GM12878 (cell line): ENCODE measurements around the gene C1orf21. TPM values are rescaled to one million over a fixed set of nuclear protein-coding genes. Genes with fewer than 3 reads are reported as not detected.
"Not testable (repeated sequence)": the region's sequence is repeated elsewhere in the genome, so short reads cannot be mapped to it uniquely, and the experiment has no call there.

Experiments
- ATAC-seq: fragments of 200-7000 bp; cut with Tn5 transposase; 3 replicates; pipeline ENCODE4 v1.9.1; 2020; ENCODE audit warnings: mild to moderate bottlenecking, moderate library complexity
- Bru-seq: library from RNA; stranded (reverse); fragments of 400-500 nt; gene quantifications from one replicate; lab custom pipeline; 2021; lab: Mats Ljungman, UMichigan
- BruChase-seq, 2 experiments: library from RNA; stranded (reverse); fragments of 400-500 nt; gene quantifications; one replicate each; lab custom pipeline; 2021; lab: Mats Ljungman, UMichigan
- BruUV-seq: library from RNA; stranded (reverse); fragments of 400-500 nt; replicated peaks from 2 replicates; lab custom pipeline; 2021; lab: Mats Ljungman, UMichigan
- CTCF ChIA-PET: fragments of 300-600 bp; sonication (Branson Sonifier 250); formaldehyde crosslinking; extraction: SDS; loops from one replicate; lab custom pipeline; 2021; ENCODE audit warnings: inconsistent platforms; lab: Yijun Ruan, JAX
- POLR2A ChIA-PET: fragments of 350-600 bp; formaldehyde crosslinking; extraction: SDS; loops from one replicate; lab custom pipeline; 2021; ENCODE audit warnings: inconsistent platforms; lab: Charles Lee
- RAD21 ChIA-PET: fragments of 300-600 bp; sonication (Branson Sonifier 250); formaldehyde crosslinking; loops from one replicate; lab custom pipeline; 2023; ENCODE audit warnings: antibody characterized with exemption; ENCODE audit not compliant: unreplicated experiment; lab: Charles Lee
- SMC1A ChIA-PET: fragments of 300-600 bp; sonication (Branson Sonifier 250); formaldehyde crosslinking; loops from one replicate; lab custom pipeline; 2023; ENCODE audit not compliant: unreplicated experiment, uncharacterized antibody; lab: Charles Lee
- DNase-seq: peaks from one replicate; pipeline ENCODE4 v3.0.0-alpha.2; 2011; ENCODE audit warnings: low read depth, low spot score
- FAIRE-seq: peaks from 3 replicates; lab custom pipeline; 2011; peaks lifted over from hg19 to GRCh38; lab: Jason Lieb, UNC
- H2AFZ ChIP-seq: 2 replicates; pipeline ENCODE4 v1.6.0; 2011; ENCODE audit warnings: low read depth, low read length, control low read depth; ENCODE audit not compliant: control insufficient read depth
- H3K27ac ChIP-seq: 2 replicates; pipeline ENCODE4 v1.5.1; 2011; ENCODE audit warnings: control low read depth; ENCODE audit not compliant: control insufficient read depth, insufficient read depth
- H3K27me3 ChIP-seq, 2 experiments: replicated peaks in 1 of 2; 2 replicates each; pipeline versions ENCODE4 v1.6.0 to v1.6.1; 2011; ENCODE audit warnings: low read length in 1 of 2; ENCODE audit not compliant: control insufficient read depth in 2 of 2, insufficient read depth in 2 of 2
- H3K36me3 ChIP-seq, 2 experiments: 2 replicates each; pipeline ENCODE4 v1.5.1; 2011; ENCODE audit warnings: low read length in 1 of 2; ENCODE audit not compliant: control insufficient read depth in 2 of 2, insufficient read depth in 2 of 2
- H3K4me1 ChIP-seq: 2 replicates; pipeline ENCODE4 v1.6.1; 2011; ENCODE audit warnings: mild to moderate bottlenecking, low read length, moderate library complexity, mixed read lengths; ENCODE audit not compliant: control insufficient read depth, insufficient read depth
- H3K4me2 ChIP-seq: 2 replicates; pipeline ENCODE4 v1.6.0; 2011; ENCODE audit warnings: control low read depth; ENCODE audit not compliant: control insufficient read depth, insufficient read depth
- H3K4me3 ChIP-seq: fragments of 200-600 bp; sonication (generic); 2 replicates; pipeline ENCODE4 v1.5.1; 2016
- H3K79me2 ChIP-seq: 2 replicates; pipeline ENCODE4 v1.6.0; 2011; ENCODE audit warnings: low read length; ENCODE audit not compliant: control insufficient read depth, insufficient read depth
- H3K9ac ChIP-seq: 2 replicates; pipeline ENCODE4 v1.8.0; 2011; ENCODE audit warnings: low read length, control low read depth, mixed read lengths; ENCODE audit not compliant: control insufficient read depth, insufficient read depth
- H3K9me3 ChIP-seq: replicated peaks from 3 replicates; pipeline ENCODE4 v1.5.1; 2011; ENCODE audit warnings: mild to moderate bottlenecking, low read length; ENCODE audit not compliant: control insufficient read depth, insufficient read depth
- H4K20me1 ChIP-seq: 2 replicates; pipeline ENCODE4 v1.6.0; 2011; ENCODE audit not compliant: control insufficient read depth, insufficient read depth
- BHLHE40 ChIP-seq, 2 experiments: fragments of 450-650 bp in 1 of 2; IDR thresholded peaks; 2 replicates each; pipeline ENCODE4 v1.6.1; 2011 to 2017; ENCODE audit warnings: low read depth in 2 of 2, borderline replicate concordance in 1 of 2, improper control_type of control experiment in 1 of 2, low read length in 1 of 2, mild to moderate bottlenecking in 1 of 2
- FOXK2 ChIP-seq: fragments of 450-650 bp; IDR thresholded peaks from 2 replicates; pipeline ENCODE4 v1.6.1; 2017; ENCODE audit warnings: mild to moderate bottlenecking, moderate library complexity
- HDAC6 ChIP-seq: fragments of 200-600 bp; sonication (generic); IDR thresholded peaks from one replicate; pipeline ENCODE4 v1.8.0; 2017; ENCODE audit warnings: antibody characterized with exemption; ENCODE audit not compliant: unreplicated experiment
- IKZF1 ChIP-seq: fragments of 450-650 bp; conservative IDR thresholded peaks from 2 replicates; pipeline ENCODE4 v1.6.1; 2017; ENCODE audit warnings: antibody characterized with exemption, mild to moderate bottlenecking
- PKNOX1 ChIP-seq: fragments of 450-650 bp; IDR thresholded peaks from 2 replicates; pipeline ENCODE4 v1.6.1; 2016; ENCODE audit warnings: mild to moderate bottlenecking
- POLR2A ChIP-seq: IDR thresholded peaks from 2 replicates; pipeline ENCODE4 v1.6.1; 2011; ENCODE audit warnings: low read depth, mild to moderate bottlenecking, low read length
- SPI1 ChIP-seq: IDR thresholded peaks from 2 replicates; pipeline ENCODE4 v1.6.1; 2011; ENCODE audit warnings: low read depth, mild to moderate bottlenecking, low read length, moderate library complexity, borderline replicate concordance; ENCODE audit not compliant: insufficient read depth
- WGBS: methylation state at CpG from one replicate; pipeline ENCODE4 v1.1.6; 2016; ENCODE audit warnings: low lambda C conversion rate; ENCODE audit not compliant: insufficient replicate concordance, insufficient coverage; ENCODE audit errors: missing lambda C conversion rate; 5-methylcytosine and 5-hydroxymethylcytosine counted together
- in situ Hi-C: fragments of 300-500 bp; cut with MboI; formaldehyde crosslinking; loops from 9 replicates; pipeline ENCODE4 v1.14.3; 2018; ENCODE audit warnings: mixed read lengths
- intact Hi-C: fragments of 100-400 bp; cut with micrococcal nuclease; formaldehyde crosslinking; loops from one replicate; pipeline ENCODE4 v1.14.2; 2022; ENCODE audit not compliant: unreplicated experiment
- long read RNA-seq, 2 experiments: library from polyadenylated mRNA; unstranded; transcript quantifications; one replicate each; pipeline ENCODE4 v2.0.0, GENCODE V29; 2019 to 2020
- polyA minus RNA-seq, 3 experiments: library from RNA; depleted of rRNA, polyadenylated mRNA; stranded (reverse); fragments of >200 nt; gene quantifications; 2 replicates each; pipeline ENCODE4 v1.2.3, GENCODE V29; 2011
- polyA plus RNA-seq, 11 experiments: library from polyadenylated mRNA; depleted of rRNA in 4 of 11; unstranded in 6 of 11; stranded (reverse) in 5 of 11; fragments of >200 nt; fragmentation: Nextera tagmentation in 4 of 11; fragmentation: Illumina TruSeq in 1 of 11; extraction: Ambion mirVana in 4 of 11; extraction: Trizol in 1 of 11; gene quantifications; 1 replicate in 1 of 11; 2 replicates in 10 of 11; pipeline versions ENCODE4 v1.2.1 to v1.2.3, GENCODE V29; 2011 to 2016; ENCODE audit warnings: inconsistent platforms in 2 of 11, missing spikeins in 2 of 11, low read depth in 1 of 11
- total RNA-seq, 4 experiments: library from RNA; depleted of rRNA in 3 of 4; stranded (reverse); fragments of >200 nt in 3 of 4; fragmentation: Illumina TruSeq in 1 of 4; extraction: Trizol in 1 of 4; gene quantifications; 2 replicates each; pipeline versions ENCODE4 v1.2.1 to v1.2.3, GENCODE V29; 2013 to 2021
- TF ChIP-seq, protein P1 (sequence below): IDR thresholded peaks from 2 replicates; pipeline ENCODE4 v1.6.1; 2011; ENCODE audit warnings: borderline replicate concordance, low read depth, mild to moderate bottlenecking, moderate library complexity, low read length; ENCODE audit not compliant: insufficient read depth, poor library complexity, severe bottlenecking

The C1orf21 gene, protein sequence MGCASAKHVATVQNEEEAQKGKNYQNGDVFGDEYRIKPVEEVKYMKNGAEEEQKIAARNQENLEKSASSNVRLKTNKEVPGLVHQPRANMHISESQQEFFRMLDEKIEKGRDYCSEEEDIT
- 1.0 and 2.2 TPM in 2 replicates for total RNA-seq (2013; cell fraction: nucleolus; rRNA removed)
- 0.05 and 0.17 TPM in 2 replicates for total RNA-seq (2014; rRNA removed)
- total RNA-seq (2014; rRNA removed; fragmentation: Illumina TruSeq; extraction: Trizol) = 0.09 TPM in 2 replicates
- 0.03 and 0.05 TPM in 2 replicates for total RNA-seq (2021)
- 0.22 TPM for polyA plus RNA-seq (2011; ENCODE audit: low read depth)
- polyA plus RNA-seq (2011; rRNA removed) = 1.6 and 2.4 TPM in 2 replicates
- polyA plus RNA-seq (2011; cell fraction: cytosol; rRNA removed) = 0.27 and 0.43 TPM in 2 replicates
- polyA plus RNA-seq (2011; cell fraction: nucleus; rRNA removed) = 0.16 and 0.24 TPM in 2 replicates
- polyA plus RNA-seq (2012) = 0.29 and 0.35 TPM in 2 replicates
- 0.28 TPM in 1 of 2 replicates, not detected in the other for polyA plus RNA-seq (2014; fragmentation: Illumina TruSeq; extraction: Trizol)
- not detected for polyA plus RNA-seq (2014; fragmentation: Nextera tagmentation; extraction: Ambion mirVana)
- polyA plus RNA-seq (2014; rRNA removed) = 0.01 and 0.03 TPM in 2 replicates
- under 1 TPM in 1 of 2 experiments, not detected in 1; 0.19 TPM for polyA plus RNA-seq (2016; fragmentation: Nextera tagmentation; extraction: Ambion mirVana)
- 0.21 and 0.29 TPM in 2 replicates for polyA minus RNA-seq (2011; rRNA and poly(A)+ RNA removed)
- not detected in 2 replicates for polyA minus RNA-seq (2011; cell fraction: cytosol; rRNA and poly(A)+ RNA removed)
- polyA minus RNA-seq (2011; cell fraction: nucleus; rRNA and poly(A)+ RNA removed) = 0.19 and 0.60 TPM in 2 replicates
- Bru-seq, nascent RNA = percentile 27 among the genes with signal in this experiment
- percentile 18 among the genes with signal in this experiment for BruChase-seq, experiment 1, labeled RNA remaining after a 6-hour chase
- percentile 17 among the genes with signal in this experiment for BruChase-seq, experiment 2, labeled RNA remaining after a 2-hour chase
- long read RNA-seq, experiment 1 = 0 reads
- long read RNA-seq, experiment 2, partial matches to known transcripts = 0 of 2 reads
- long read RNA-seq, experiment 2, other reads (novel, unspliced or antisense) = 2 of 2 reads

DNA sequence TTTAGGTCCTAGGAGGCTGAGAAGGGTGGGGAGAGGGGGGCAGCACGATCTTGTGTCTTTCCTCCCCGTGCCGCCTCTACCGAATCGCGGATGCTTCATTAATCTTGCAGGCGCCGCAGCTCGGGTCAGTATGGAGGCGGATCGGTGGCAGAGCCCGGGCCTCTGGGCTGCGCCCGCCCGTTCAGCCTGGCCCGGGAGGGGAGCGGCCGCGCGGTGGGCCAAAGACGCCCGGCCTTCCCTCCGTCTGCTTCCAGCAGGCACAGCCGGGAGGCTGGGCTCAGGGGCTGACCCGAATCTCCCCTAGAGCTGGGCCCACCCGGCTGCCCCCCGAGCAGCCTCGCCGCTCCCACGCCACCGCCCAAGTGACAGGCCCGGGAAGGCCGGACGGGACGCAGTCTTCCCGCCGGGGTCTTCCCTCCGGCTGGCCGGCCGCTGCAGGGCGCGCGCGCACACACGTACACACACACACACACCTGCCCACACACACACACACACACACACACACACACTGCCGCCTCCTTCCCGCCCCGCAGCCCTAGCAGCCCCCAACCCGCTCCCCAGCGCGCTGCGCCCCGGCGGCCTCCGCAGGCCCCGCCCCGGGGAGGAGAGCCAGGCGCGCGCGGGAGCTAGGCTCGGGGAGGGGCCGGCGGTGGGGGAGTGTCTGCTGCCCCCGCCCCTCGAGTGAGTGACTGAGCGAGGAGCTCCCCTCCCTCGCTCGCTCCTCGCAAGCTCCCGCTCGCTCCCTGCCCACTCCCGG, at the start of gene C1orf21:
Gene C1orf21 (plus strand): TSS at position 718 of the 757 bp plus-strand sequence. CDS start 90,481 bp downstream, outside the sequence.
- in situ Hi-C loops (no loop called here), intact Hi-C loops (no loop called here)
- ATAC-seq (peak; percentile 93), FAIRE-seq (no peak), DNase-seq (no peak)
- ChIA-PET CTCF (interaction anchor here (0.6 to 1.3 kb wide), 3 partner anchors 7 to 12 kb away, joined by 3 read pairs; no protein-coding TSS in a partner anchor), POLR2A (no interaction called here), SMC1A (no interaction called here), RAD21 (interaction anchor here (0.5 to 0.8 kb wide), 2 partner anchors 76 to 177 kb away, joined by 3 read pairs; no protein-coding TSS in a partner anchor)
- H3K27me3 ChIP-seq = peaks cover 4 to 13% of the 10 kb centered on the region in 2 experiments
- peak within 1 kb of the TSS; percentile 62 for H2AFZ ChIP-seq
- no peaks in the 10 kb centered on the region for H3K79me2 ChIP-seq
- peak within 1 kb of the TSS; percentile 76 for H3K4me2 ChIP-seq
- WGBS = 2% methylated on average over 28 of the region's 73 CpGs
- no TSS peak for BruUV-seq
- TF ChIP-seq HDAC6 (peak; percentile 91), PKNOX1 (peak; percentile 71), POLR2A (peak; percentile 32; the same call in 1 of the 2 replicates), SPI1 (no peak), FOXK2 (no peak), IKZF1 (peak; percentile 9; the same call in 1 of the 2 replicates), BHLHE40 (IDR thresholded peaks at IDR 0.05; ENCODE audit: borderline replicate concordance in 1 of 2, low read depth in 2 of 2, low read length in 1 of 2) (peak in 1 of 2 experiments; percentile 14; a peak in 1 of 4 replicates)
- TF ChIP-seq, protein P1, sequence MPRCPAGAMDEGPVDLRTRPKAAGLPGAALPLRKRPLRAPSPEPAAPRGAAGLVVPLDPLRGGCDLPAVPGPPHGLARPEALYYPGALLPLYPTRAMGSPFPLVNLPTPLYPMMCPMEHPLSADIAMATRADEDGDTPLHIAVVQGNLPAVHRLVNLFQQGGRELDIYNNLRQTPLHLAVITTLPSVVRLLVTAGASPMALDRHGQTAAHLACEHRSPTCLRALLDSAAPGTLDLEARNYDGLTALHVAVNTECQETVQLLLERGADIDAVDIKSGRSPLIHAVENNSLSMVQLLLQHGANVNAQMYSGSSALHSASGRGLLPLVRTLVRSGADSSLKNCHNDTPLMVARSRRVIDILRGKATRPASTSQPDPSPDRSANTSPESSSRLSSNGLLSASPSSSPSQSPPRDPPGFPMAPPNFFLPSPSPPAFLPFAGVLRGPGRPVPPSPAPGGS = no peak
- no peaks in the 10 kb centered on the region for H4K20me1 ChIP-seq
- no peaks in the 10 kb centered on the region for H3K36me3 ChIP-seq
- no peaks in the 10 kb centered on the region for H3K9me3 ChIP-seq
- no peak within 1 kb of the TSS for H3K27ac ChIP-seq
- H3K4me1 ChIP-seq = no peaks in the 10 kb centered on the region; the same call in 1 of the 2 replicates
- H3K4me3 ChIP-seq = peak within 1 kb of the TSS; percentile 81
- peak within 1 kb of the TSS; percentile 14 for H3K9ac ChIP-seq

DNA sequence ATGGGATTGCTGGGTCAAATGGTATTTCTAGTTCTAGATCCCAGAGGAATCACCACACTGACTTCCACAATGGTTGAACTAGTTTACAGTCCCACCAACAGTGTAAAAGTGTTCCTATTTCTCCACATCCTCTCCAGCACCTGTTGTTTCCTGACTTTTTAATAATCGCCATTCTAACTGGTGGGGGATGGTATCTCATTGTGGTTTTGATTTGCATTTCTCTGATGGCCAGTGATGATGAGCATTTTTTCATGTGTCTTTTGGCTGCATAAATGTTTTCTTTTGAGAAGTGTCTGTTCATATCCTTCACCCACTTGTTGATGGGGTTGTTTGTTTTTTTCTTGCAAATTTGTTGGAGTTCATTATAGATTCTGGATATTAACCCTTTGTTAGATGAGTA, 49.0 kb upstream of the C1orf21 start:
- H2AFZ ChIP-seq, H4K20me1 ChIP-seq, DNase-seq, H3K4me1 ChIP-seq, H3K9ac ChIP-seq, H3K9me3 ChIP-seq, FAIRE-seq, H3K36me3 ChIP-seq, CTCF ChIA-PET, ATAC-seq, BruUV-seq, H3K79me2 ChIP-seq, H3K4me3 ChIP-seq, intact Hi-C loops, POLR2A ChIA-PET, SMC1A ChIA-PET, H3K27ac ChIP-seq, H3K4me2 ChIP-seq, RAD21 ChIA-PET, in situ Hi-C loops, H3K27me3 ChIP-seq: not testable (repeated sequence)
- 80% methylated on average over 1 of the region's 1 CpG for WGBS
